GM12878 (cell line): ENCODE measurements around the gene HLA-B. TPM values are rescaled to one million over a fixed set of nuclear protein-coding genes. Genes with fewer than 3 reads are reported as not detected.
A peak's percentile ranks its signal among the peaks of the same experiment; 100 is the strongest.

Experiments used
- ATAC-seq: fragments of 200-7000 bp; cut with Tn5 transposase; 3 replicates; pipeline ENCODE4 v1.9.1; 2020; ENCODE audit warnings: mild to moderate bottlenecking, moderate library complexity
- BruUV-seq: library from RNA; stranded (reverse); fragments of 400-500 nt; replicated peaks from 2 replicates; lab custom pipeline; 2021; lab: Mats Ljungman, UMichigan
- CTCF ChIA-PET: fragments of 300-600 bp; sonication (Branson Sonifier 250); formaldehyde crosslinking; extraction: SDS; loops from one replicate; lab custom pipeline; 2021; ENCODE audit warnings: inconsistent platforms; lab: Yijun Ruan, JAX
- POLR2A ChIA-PET: fragments of 350-600 bp; formaldehyde crosslinking; extraction: SDS; loops from one replicate; lab custom pipeline; 2021; ENCODE audit warnings: inconsistent platforms; lab: Charles Lee
- RAD21 ChIA-PET: fragments of 300-600 bp; sonication (Branson Sonifier 250); formaldehyde crosslinking; loops from one replicate; lab custom pipeline; 2023; ENCODE audit warnings: antibody characterized with exemption; ENCODE audit not compliant: unreplicated experiment; lab: Charles Lee
- SMC1A ChIA-PET: fragments of 300-600 bp; sonication (Branson Sonifier 250); formaldehyde crosslinking; loops from one replicate; lab custom pipeline; 2023; ENCODE audit not compliant: unreplicated experiment, uncharacterized antibody; lab: Charles Lee
- DNase-seq: peaks from one replicate; pipeline ENCODE4 v3.0.0-alpha.2; 2011; ENCODE audit warnings: low read depth, low spot score
- FAIRE-seq: peaks from 3 replicates; lab custom pipeline; 2011; peaks lifted over from hg19 to GRCh38; lab: Jason Lieb, UNC
- H2AFZ ChIP-seq: 2 replicates; pipeline ENCODE4 v1.6.0; 2011; ENCODE audit warnings: low read depth, low read length, control low read depth; ENCODE audit not compliant: control insufficient read depth
- H3K27ac ChIP-seq: 2 replicates; pipeline ENCODE4 v1.5.1; 2011; ENCODE audit warnings: control low read depth; ENCODE audit not compliant: control insufficient read depth, insufficient read depth
- H3K27me3 ChIP-seq, 2 experiments: replicated peaks in 1 of 2; 2 replicates each; pipeline versions ENCODE4 v1.6.0 to v1.6.1; 2011; ENCODE audit warnings: low read length in 1 of 2; ENCODE audit not compliant: control insufficient read depth in 2 of 2, insufficient read depth in 2 of 2
- H3K36me3 ChIP-seq, 2 experiments: 2 replicates each; pipeline ENCODE4 v1.5.1; 2011; ENCODE audit warnings: low read length in 1 of 2; ENCODE audit not compliant: control insufficient read depth in 2 of 2, insufficient read depth in 2 of 2
- H3K4me1 ChIP-seq: 2 replicates; pipeline ENCODE4 v1.6.1; 2011; ENCODE audit warnings: mild to moderate bottlenecking, low read length, moderate library complexity, mixed read lengths; ENCODE audit not compliant: control insufficient read depth, insufficient read depth
- H3K4me2 ChIP-seq: 2 replicates; pipeline ENCODE4 v1.6.0; 2011; ENCODE audit warnings: control low read depth; ENCODE audit not compliant: control insufficient read depth, insufficient read depth
- H3K4me3 ChIP-seq: fragments of 200-600 bp; sonication (generic); 2 replicates; pipeline ENCODE4 v1.5.1; 2016
- H3K79me2 ChIP-seq: 2 replicates; pipeline ENCODE4 v1.6.0; 2011; ENCODE audit warnings: low read length; ENCODE audit not compliant: control insufficient read depth, insufficient read depth
- H3K9ac ChIP-seq: 2 replicates; pipeline ENCODE4 v1.8.0; 2011; ENCODE audit warnings: low read length, control low read depth, mixed read lengths; ENCODE audit not compliant: control insufficient read depth, insufficient read depth
- H3K9me3 ChIP-seq: replicated peaks from 3 replicates; pipeline ENCODE4 v1.5.1; 2011; ENCODE audit warnings: mild to moderate bottlenecking, low read length; ENCODE audit not compliant: control insufficient read depth, insufficient read depth
- H4K20me1 ChIP-seq: 2 replicates; pipeline ENCODE4 v1.6.0; 2011; ENCODE audit not compliant: control insufficient read depth, insufficient read depth
- BACH1 ChIP-seq: fragments of 450-650 bp; IDR thresholded peaks from 2 replicates; pipeline ENCODE4 v1.6.1; 2017; ENCODE audit warnings: mild to moderate bottlenecking, borderline replicate concordance
- HDAC6 ChIP-seq: fragments of 200-600 bp; sonication (generic); IDR thresholded peaks from one replicate; pipeline ENCODE4 v1.8.0; 2017; ENCODE audit warnings: antibody characterized with exemption; ENCODE audit not compliant: unreplicated experiment
- MTA3 ChIP-seq: IDR thresholded peaks from 2 replicates; pipeline ENCODE4 v1.6.1; 2012; ENCODE audit warnings: low read length, inconsistent platforms, borderline replicate concordance
- POLR2A ChIP-seq: IDR thresholded peaks from 2 replicates; pipeline ENCODE4 v1.6.1; 2011; ENCODE audit warnings: low read depth, mild to moderate bottlenecking, low read length
- POLR2AphosphoS2 ChIP-seq: IDR thresholded peaks from 2 replicates; pipeline ENCODE4 v1.6.1; 2011; ENCODE audit warnings: low read depth, mild to moderate bottlenecking, low read length, improper control_type of control experiment, moderate library complexity
- POLR2AphosphoS5 ChIP-seq: IDR thresholded peaks from 2 replicates; pipeline ENCODE4 v1.6.1; 2011; ENCODE audit warnings: mild to moderate bottlenecking, low read length, inconsistent platforms
- RCOR1 ChIP-seq: conservative IDR thresholded peaks from 2 replicates; pipeline ENCODE4 v1.6.1; 2012; ENCODE audit warnings: low read depth, low read length, improper control_type of control experiment
- STAT3 ChIP-seq: IDR thresholded peaks from 2 replicates; pipeline ENCODE4 v1.6.1; 2011; ENCODE audit warnings: low read depth, low read length, improper control_type of control experiment
- WGBS: methylation state at CpG from one replicate; pipeline ENCODE4 v1.1.6; 2016; ENCODE audit warnings: low lambda C conversion rate; ENCODE audit not compliant: insufficient replicate concordance, insufficient coverage; ENCODE audit errors: missing lambda C conversion rate; 5-methylcytosine and 5-hydroxymethylcytosine counted together
- in situ Hi-C: fragments of 300-500 bp; cut with MboI; formaldehyde crosslinking; loops from 9 replicates; pipeline ENCODE4 v1.14.3; 2018; ENCODE audit warnings: mixed read lengths
- intact Hi-C: fragments of 100-400 bp; cut with micrococcal nuclease; formaldehyde crosslinking; loops from one replicate; pipeline ENCODE4 v1.14.2; 2022; ENCODE audit not compliant: unreplicated experiment
- polyA plus RNA-seq, 11 experiments: library from polyadenylated mRNA; depleted of rRNA in 4 of 11; unstranded in 6 of 11; stranded (reverse) in 5 of 11; fragments of >200 nt; fragmentation: Nextera tagmentation in 4 of 11; fragmentation: Illumina TruSeq in 1 of 11; extraction: Ambion mirVana in 4 of 11; extraction: Trizol in 1 of 11; gene quantifications; 1 replicate in 1 of 11; 2 replicates in 10 of 11; pipeline versions ENCODE4 v1.2.1 to v1.2.3, GENCODE V29; 2011 to 2016; ENCODE audit warnings: inconsistent platforms in 2 of 11, missing spikeins in 2 of 11, low read depth in 1 of 11
- total RNA-seq, 4 experiments: library from RNA; depleted of rRNA in 3 of 4; stranded (reverse); fragments of >200 nt in 3 of 4; fragmentation: Illumina TruSeq in 1 of 4; extraction: Trizol in 1 of 4; gene quantifications; 2 replicates each; pipeline versions ENCODE4 v1.2.1 to v1.2.3, GENCODE V29; 2013 to 2021
- TF ChIP-seq, protein P1 (sequence below): fragments of 450-650 bp; IDR thresholded peaks from 2 replicates; pipeline ENCODE4 v1.6.1; 2017; ENCODE audit warnings: mild to moderate bottlenecking, moderate library complexity
- TF ChIP-seq, protein P2 (sequence below): fragments of 450-650 bp; IDR thresholded peaks from 2 replicates; pipeline ENCODE4 v1.6.1; 2017; ENCODE audit warnings: mild to moderate bottlenecking, moderate library complexity

HLA-B gene
- total and polyA plus RNA-seq, 10 of the 15 experiments (the other 5 are each of a cell fraction or from before 2014, with no cell fraction given), result 820 to 5,128 (median 3,370) TPM

DNA sequence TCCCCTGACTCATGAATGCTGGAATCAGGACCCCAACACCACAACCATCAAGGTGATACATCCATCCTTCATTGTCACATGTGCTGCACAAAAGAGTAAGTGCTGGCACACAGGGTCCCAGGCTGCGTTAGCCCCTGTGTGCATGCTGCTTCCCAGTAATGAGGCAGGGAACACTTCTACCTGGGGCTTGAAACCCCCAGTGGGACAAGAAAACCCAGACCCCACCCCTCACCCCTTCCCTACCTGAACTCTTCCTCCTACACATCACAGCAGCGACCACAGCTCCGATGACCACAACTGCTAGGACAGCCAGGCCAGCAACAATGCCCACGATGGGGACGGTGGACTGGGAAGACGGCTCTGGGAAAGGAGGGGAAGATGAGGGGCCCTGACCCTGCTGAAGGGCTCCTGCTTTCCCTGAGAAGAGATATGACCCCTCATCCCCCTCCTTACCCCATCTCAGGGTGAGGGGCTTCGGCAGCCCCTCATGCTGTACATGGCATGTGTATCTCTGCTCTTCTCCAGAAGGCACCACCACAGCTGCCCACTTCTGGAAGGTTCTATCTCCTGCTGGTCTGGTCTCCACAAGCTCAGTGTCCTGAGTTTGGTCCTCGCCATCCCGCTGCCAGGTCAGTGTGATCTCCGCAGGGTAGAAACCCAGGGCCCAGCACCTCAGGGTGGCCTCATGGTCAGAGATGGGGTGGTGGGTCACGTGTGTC lies 2.0 kb downstream of the HLA-B start:
- Histone ChIP-seq H3K27ac (peak overlapping the region; percentile 6; the same call in 1 of the 2 replicates), H3K27me3 (no peaks in the 10 kb centered on the region), H3K4me3 (peak overlapping the region; percentile 97), H4K20me1 (peaks cover 20% of the 10 kb centered on the region), H2AFZ (no peak overlapping the region), H3K36me3 (peaks cover 15 to 26% of the 10 kb centered on the region in 2 experiments), H3K9ac (peak overlapping the region; percentile 71), H3K79me2 (peaks cover 37% of the 10 kb centered on the region), H3K4me1 (peaks cover 20% of the 10 kb centered on the region), H3K9me3 (no peaks in the 10 kb centered on the region; the same call in 2 of the 3 replicates), H3K4me2 (peak overlapping the region; percentile 93)
- POLR2A ChIA-PET, result interaction anchor here (0.6 kb wide), 1 partner anchor 582 kb away, joined by 3 read pairs; no protein-coding TSS in a partner anchor
- 0% methylated on average over 11 of the region's 11 CpGs for WGBS
- no peak for FAIRE-seq
- CTCF ChIA-PET, result interaction anchor here (1.1 to 1.4 kb wide), 2 partner anchors 11 to 17 kb away, joined by 3 to 5 read pairs; no protein-coding TSS in a partner anchor
- no TSS peak for BruUV-seq
- RAD21 ChIA-PET, result no interaction called here
- TF ChIP-seq POLR2A (peak; percentile 73), HDAC6 (peak; percentile 32), BACH1 (peak; percentile 21; the same call in 1 of the 2 replicates), POLR2AphosphoS5 (peak; percentile 85), STAT3 (no peak), RCOR1 (no peak), POLR2AphosphoS2 (peak; percentile 35; the same call in 1 of the 2 replicates), MTA3 (no peak)
- TF ChIP-seq, protein P1, sequence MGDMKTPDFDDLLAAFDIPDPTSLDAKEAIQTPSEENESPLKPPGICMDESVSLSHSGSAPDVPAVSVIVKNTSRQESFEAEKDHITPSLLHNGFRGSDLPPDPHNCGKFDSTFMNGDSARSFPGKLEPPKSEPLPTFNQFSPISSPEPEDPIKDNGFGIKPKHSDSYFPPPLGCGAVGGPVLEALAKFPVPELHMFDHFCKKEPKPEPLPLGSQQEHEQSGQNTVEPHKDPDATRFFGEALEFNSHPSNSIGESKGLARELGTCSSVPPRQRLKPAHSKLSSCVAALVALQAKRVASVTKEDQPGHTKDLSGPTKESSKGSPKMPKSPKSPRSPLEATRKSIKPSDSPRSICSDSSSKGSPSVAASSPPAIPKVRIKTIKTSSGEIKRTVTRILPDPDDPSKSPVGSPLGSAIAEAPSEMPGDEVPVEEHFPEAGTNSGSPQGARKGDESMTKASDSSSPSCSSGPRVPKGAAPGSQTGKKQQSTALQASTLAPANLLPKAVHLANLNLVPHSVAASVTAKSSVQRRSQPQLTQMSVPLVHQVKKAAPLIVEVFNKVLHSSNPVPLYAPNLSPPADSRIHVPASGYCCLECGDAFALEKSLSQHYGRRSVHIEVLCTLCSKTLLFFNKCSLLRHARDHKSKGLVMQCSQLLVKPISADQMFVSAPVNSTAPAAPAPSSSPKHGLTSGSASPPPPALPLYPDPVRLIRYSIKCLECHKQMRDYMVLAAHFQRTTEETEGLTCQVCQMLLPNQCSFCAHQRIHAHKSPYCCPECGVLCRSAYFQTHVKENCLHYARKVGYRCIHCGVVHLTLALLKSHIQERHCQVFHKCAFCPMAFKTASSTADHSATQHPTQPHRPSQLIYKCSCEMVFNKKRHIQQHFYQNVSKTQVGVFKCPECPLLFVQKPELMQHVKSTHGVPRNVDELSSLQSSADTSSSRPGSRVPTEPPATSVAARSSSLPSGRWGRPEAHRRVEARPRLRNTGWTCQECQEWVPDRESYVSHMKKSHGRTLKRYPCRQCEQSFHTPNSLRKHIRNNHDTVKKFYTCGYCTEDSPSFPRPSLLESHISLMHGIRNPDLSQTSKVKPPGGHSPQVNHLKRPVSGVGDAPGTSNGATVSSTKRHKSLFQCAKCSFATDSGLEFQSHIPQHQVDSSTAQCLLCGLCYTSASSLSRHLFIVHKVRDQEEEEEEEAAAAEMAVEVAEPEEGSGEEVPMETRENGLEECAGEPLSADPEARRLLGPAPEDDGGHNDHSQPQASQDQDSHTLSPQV, result no peak
- TF ChIP-seq, protein P2, sequence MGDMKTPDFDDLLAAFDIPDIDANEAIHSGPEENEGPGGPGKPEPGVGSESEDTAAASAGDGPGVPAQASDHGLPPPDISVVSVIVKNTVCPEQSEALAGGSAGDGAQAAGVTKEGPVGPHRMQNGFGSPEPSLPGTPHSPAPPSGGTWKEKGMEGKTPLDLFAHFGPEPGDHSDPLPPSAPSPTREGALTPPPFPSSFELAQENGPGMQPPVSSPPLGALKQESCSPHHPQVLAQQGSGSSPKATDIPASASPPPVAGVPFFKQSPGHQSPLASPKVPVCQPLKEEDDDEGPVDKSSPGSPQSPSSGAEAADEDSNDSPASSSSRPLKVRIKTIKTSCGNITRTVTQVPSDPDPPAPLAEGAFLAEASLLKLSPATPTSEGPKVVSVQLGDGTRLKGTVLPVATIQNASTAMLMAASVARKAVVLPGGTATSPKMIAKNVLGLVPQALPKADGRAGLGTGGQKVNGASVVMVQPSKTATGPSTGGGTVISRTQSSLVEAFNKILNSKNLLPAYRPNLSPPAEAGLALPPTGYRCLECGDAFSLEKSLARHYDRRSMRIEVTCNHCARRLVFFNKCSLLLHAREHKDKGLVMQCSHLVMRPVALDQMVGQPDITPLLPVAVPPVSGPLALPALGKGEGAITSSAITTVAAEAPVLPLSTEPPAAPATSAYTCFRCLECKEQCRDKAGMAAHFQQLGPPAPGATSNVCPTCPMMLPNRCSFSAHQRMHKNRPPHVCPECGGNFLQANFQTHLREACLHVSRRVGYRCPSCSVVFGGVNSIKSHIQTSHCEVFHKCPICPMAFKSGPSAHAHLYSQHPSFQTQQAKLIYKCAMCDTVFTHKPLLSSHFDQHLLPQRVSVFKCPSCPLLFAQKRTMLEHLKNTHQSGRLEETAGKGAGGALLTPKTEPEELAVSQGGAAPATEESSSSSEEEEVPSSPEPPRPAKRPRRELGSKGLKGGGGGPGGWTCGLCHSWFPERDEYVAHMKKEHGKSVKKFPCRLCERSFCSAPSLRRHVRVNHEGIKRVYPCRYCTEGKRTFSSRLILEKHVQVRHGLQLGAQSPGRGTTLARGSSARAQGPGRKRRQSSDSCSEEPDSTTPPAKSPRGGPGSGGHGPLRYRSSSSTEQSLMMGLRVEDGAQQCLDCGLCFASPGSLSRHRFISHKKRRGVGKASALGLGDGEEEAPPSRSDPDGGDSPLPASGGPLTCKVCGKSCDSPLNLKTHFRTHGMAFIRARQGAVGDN, result no peak
- intact Hi-C loops, result no loop called here
- no peak for ATAC-seq
- SMC1A ChIA-PET, result interaction anchor here (1.0 kb wide), 1 partner anchor 10 kb away, joined by 3 read pairs; no protein-coding TSS in a partner anchor
- in situ Hi-C loops, result loop anchor here (5.0 kb wide), 1 partner anchor 88 kb away; no protein-coding TSS in a partner anchor
- no peak for DNase-seq
